Gastroesophageal sphincter (tissue), 4 donors: ENCODE measurements around the gene CLEC2D. TPM values are rescaled to one million over a fixed set of nuclear protein-coding genes. Genes with fewer than 3 reads are reported as not detected.
"Not testable (repeated sequence)": the region's sequence is repeated elsewhere in the genome, so short reads cannot be mapped to it uniquely, and the experiment has no call there.

Experiments used
- ATAC-seq: fragments of 150-250 bp; one replicate; pipeline ENCODE4 v1.9.1; 2016; ENCODE audit warnings: mild to moderate bottlenecking, moderate library complexity
- H3K27ac ChIP-seq, 4 donors: fragments of 200-600 bp; sonication (generic) in 3 of 4; 1 replicate in 3 of 4; 2 replicates in 1 of 4; pipeline ENCODE4 v1.5.1; 2016 to 2019
- H3K27me3 ChIP-seq: fragments of 200-600 bp; sonication (generic); one replicate; pipeline ENCODE4 v1.5.1; 2019
- H3K36me3 ChIP-seq, 2 donors: fragments of 200-600 bp; sonication (generic); one replicate each; pipeline ENCODE4 v1.5.1; 2019; ENCODE audit warnings: control low read depth in 1 of 2
- H3K4me1 ChIP-seq, 3 donors: fragments of 200-600 bp; sonication (generic); 1 replicate in 2 of 3; 2 replicates in 1 of 3; pipeline ENCODE4 v1.5.1; 2016 to 2019; ENCODE audit warnings: control low read depth in 2 of 3
- H3K4me3 ChIP-seq, 2 donors: fragments of 200-600 bp; sonication (generic); one replicate each; pipeline ENCODE4 v1.5.1; 2019; ENCODE audit warnings: mild to moderate bottlenecking in 1 of 2, moderate library complexity in 1 of 2
- H3K9me3 ChIP-seq, 3 donors: fragments of 200-600 bp; sonication (generic); one replicate each; pipeline ENCODE4 v1.5.1; 2017 to 2019; ENCODE audit warnings: control low read depth in 2 of 3
- EP300 ChIP-seq: sonication (generic); formaldehyde crosslinking; IDR thresholded peaks from one replicate; pipeline ENCODE4 v1.6.1; 2017; ENCODE audit warnings: antibody characterized with exemption, mild to moderate bottlenecking
- POLR2A ChIP-seq, 2 donors: fragments of 450-650 bp; IDR thresholded peaks; one replicate each; pipeline ENCODE4 v1.6.1; 2017; ENCODE audit warnings: antibody characterized with exemption in 2 of 2, mild to moderate bottlenecking in 2 of 2, moderate library complexity in 1 of 2
- POLR2AphosphoS5 ChIP-seq: sonication (generic); formaldehyde crosslinking; IDR thresholded peaks from one replicate; pipeline ENCODE4 v1.6.1; 2017; ENCODE audit warnings: antibody characterized with exemption
- WGBS, 2 donors: methylation state at CpG; one replicate each; pipeline ENCODE4 v1.1.5; 2018; ENCODE audit warnings: low coverage in 1 of 2; 5-methylcytosine and 5-hydroxymethylcytosine counted together
- total RNA-seq, 4 donors: library from RNA; depleted of rRNA; stranded (reverse); fragments of >200 nt; gene quantifications; one replicate each; pipeline ENCODE4 v1.1.0, GENCODE V29; 2016
- TF ChIP-seq, protein P1 (sequence below), 4 experiments: fragments of 200-600 bp in 2 of 4; fragments of 450-650 bp in 2 of 4; sonication (generic) in 1 of 4; IDR thresholded peaks; one replicate each; pipeline ENCODE4 v1.5.1; 2017 to 2019; ENCODE audit warnings: antibody characterized with exemption in 4 of 4, mild to moderate bottlenecking in 2 of 4, moderate library complexity in 2 of 4

The CLEC2D gene
- total RNA-seq, 4 donors from 2014 or later, result 2.3 to 12.9 (median 7.4) TPM

GRCh38 chr12:9685915-9686314, 16.4 kb downstream of the CLEC2D start:
- 80% methylated on average over 1 of the region's 4 CpGs; no CpG with 5 or more reads in 1 of the 2 donors for WGBS, 2 donors
- Histone ChIP-seq H3K9me3 (peaks cover 0 to 7% (median 0%) of the 10 kb centered on the region in 3 donors), H3K36me3 (peaks cover 2 to 78% of the 10 kb centered on the region in 2 donors), H3K4me3 (no peak overlapping the region), H3K27me3 (no peaks in the 10 kb centered on the region), H3K4me1 (no peaks in the 10 kb centered on the region), H3K27ac (no peak overlapping the region)
- ATAC-seq, result no peak
- TF ChIP-seq, protein P1, sequence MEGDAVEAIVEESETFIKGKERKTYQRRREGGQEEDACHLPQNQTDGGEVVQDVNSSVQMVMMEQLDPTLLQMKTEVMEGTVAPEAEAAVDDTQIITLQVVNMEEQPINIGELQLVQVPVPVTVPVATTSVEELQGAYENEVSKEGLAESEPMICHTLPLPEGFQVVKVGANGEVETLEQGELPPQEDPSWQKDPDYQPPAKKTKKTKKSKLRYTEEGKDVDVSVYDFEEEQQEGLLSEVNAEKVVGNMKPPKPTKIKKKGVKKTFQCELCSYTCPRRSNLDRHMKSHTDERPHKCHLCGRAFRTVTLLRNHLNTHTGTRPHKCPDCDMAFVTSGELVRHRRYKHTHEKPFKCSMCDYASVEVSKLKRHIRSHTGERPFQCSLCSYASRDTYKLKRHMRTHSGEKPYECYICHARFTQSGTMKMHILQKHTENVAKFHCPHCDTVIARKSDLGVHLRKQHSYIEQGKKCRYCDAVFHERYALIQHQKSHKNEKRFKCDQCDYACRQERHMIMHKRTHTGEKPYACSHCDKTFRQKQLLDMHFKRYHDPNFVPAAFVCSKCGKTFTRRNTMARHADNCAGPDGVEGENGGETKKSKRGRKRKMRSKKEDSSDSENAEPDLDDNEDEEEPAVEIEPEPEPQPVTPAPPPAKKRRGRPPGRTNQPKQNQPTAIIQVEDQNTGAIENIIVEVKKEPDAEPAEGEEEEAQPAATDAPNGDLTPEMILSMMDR (IDR thresholded peaks at IDR 0.05), result no peak
- no peak for TF ChIP-seq POLR2AphosphoS5
- TF ChIP-seq POLR2A (IDR thresholded peaks at IDR 0.05), result no peak
- TF ChIP-seq EP300, result no peak

DNA sequence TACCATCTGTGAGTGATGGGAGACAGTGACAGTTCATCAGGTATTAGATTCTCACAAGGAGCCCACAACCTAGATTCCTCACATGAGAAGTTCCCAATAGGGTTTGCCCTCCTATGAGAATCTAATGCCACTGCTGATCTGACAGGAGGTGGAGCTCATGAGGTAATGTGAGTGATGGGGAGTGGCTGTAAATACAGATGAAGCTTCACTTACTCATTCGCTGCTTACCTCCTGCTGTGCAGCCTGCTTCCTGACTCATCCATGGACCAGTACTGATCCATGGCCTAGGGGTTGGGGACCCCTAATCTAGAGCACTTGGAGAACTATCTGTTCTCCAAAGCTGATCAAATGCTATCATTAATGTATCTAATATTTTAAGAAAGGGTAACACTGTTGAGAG, 17.7 kb downstream of the CLEC2D start:
- WGBS, 2 donors, result 73 to 80% methylated on average over 1 of the region's 1 CpG
- H3K36me3 ChIP-seq, result peaks cover 2 to 78% of the 10 kb centered on the region in 2 donors
- H3K9me3 ChIP-seq, result peaks cover 0 to 7% (median 0%) of the 10 kb centered on the region in 3 donors

GRCh38 chr12:9692909-9693308, 23.4 kb downstream of the CLEC2D start:
- no peaks in the 10 kb centered on the region for H3K4me1 ChIP-seq
- ATAC-seq, result no peak
- H3K27me3 ChIP-seq, result no peaks in the 10 kb centered on the region
- 86 to 94% methylated on average over 1 of the region's 1 CpG for WGBS, 2 donors
- H3K36me3 ChIP-seq, result peaks cover 2 to 78% of the 10 kb centered on the region in 2 donors
- H3K9me3 ChIP-seq, result peaks cover 0 to 17% (median 0%) of the 10 kb centered on the region in 3 donors
- TF ChIP-seq, protein P1 (IDR thresholded peaks at IDR 0.05), result no peak
- no peak for TF ChIP-seq POLR2A (IDR thresholded peaks at IDR 0.05)
- no peak for TF ChIP-seq EP300
- no peak for TF ChIP-seq POLR2AphosphoS5
- H3K4me3 ChIP-seq, result no peak overlapping the region
- H3K27ac ChIP-seq, result no peak overlapping the region

More for the DNA sequence above, 17.7 kb downstream of the CLEC2D start:
- Histone ChIP-seq H3K4me1 (no peaks in the 10 kb centered on the region), H3K27me3 (no peaks in the 10 kb centered on the region), H3K27ac (no peak overlapping the region), H3K4me3 (no peak overlapping the region)
- ATAC-seq, result no peak
- TF ChIP-seq POLR2A (IDR thresholded peaks at IDR 0.05) (no peak), POLR2AphosphoS5 (no peak), EP300 (no peak)
- TF ChIP-seq, protein P1 (IDR thresholded peaks at IDR 0.05), result no peak

- 62 to 92% methylated on average over 1 of the region's 1 CpG for WGBS, 2 donors
- TF ChIP-seq EP300, result no peak
- Histone ChIP-seq H3K27ac (no peak overlapping the region), H3K4me3 (no peak overlapping the region), H3K27me3 (no peaks in the 10 kb centered on the region), H3K9me3 (peaks cover 0 to 17% (median 0%) of the 10 kb centered on the region in 3 donors), H3K4me1 (no peaks in the 10 kb centered on the region), H3K36me3 (peaks cover 0 to 64% of the 10 kb centered on the region in 2 donors)
- ATAC-seq, result no peak
Observed at GRCh38 chr12:9694241-9694640, 24.7 kb downstream of the CLEC2D start.

DNA sequence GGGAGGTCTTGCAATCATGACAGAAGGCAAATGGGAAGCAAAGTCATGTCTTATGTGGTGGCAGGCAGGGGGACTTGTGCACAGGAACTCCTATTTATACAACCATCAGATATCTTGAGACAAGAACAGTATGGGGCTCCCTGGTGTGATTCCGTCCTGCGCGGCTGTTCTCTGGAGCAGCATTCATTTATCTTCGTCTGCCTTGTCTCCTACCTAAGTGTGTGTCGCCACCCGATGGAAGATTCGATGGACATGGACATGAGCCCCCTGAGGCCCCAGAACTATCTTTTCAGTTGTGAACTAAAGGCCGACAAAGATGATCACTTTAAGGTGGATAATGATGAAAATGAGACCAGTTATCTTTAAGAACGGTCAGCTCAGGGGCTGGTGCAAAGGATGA, 25.6 kb downstream of the CLEC2D start:
- not testable (repeated sequence) for H3K27me3 ChIP-seq, H3K4me3 ChIP-seq, H3K27ac ChIP-seq, ATAC-seq, H3K4me1 ChIP-seq
- Histone ChIP-seq H3K36me3 (peaks cover 0 to 55% of the 10 kb centered on the region in 2 donors), H3K9me3 (peaks cover 0 to 12% (median 0%) of the 10 kb centered on the region in 3 donors)
- 95 to 96% methylated on average over 6 to 8 of the region's 9 CpGs for WGBS, 2 donors

DNA sequence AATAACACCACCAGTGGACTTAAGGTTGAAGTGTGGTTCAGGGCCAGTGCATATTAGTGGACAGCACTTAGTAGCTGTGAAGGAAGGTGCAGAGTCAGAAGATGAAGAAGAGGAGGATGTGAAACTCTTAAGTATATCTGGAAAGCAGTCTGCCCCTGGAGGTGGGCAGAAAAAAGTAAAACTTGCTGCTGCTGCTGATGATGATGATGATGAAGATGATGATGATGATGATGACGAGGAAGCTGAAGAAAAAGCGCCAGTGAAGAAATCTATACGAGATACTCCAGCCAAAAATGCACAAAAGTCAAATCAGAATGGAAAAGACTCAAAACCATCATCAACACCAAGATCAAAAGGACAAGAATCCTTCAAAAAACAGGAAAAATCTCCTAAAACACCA, 26.1 kb downstream of the CLEC2D start:
- H3K36me3 ChIP-seq, result peaks cover 0 to 53% of the 10 kb centered on the region in 2 donors
- not testable (repeated sequence) for H3K27me3 ChIP-seq, H3K4me3 ChIP-seq, H3K4me1 ChIP-seq, H3K27ac ChIP-seq, ATAC-seq
- WGBS, 2 donors, result 93 to 100% methylated on average over 1 to 3 of the region's 3 CpGs
- peaks cover 0 to 11% (median 0%) of the 10 kb centered on the region in 3 donors for H3K9me3 ChIP-seq
